ENCODE measurements around the gene EHHADH. TPM values are rescaled to one million over a fixed set of nuclear protein-coding genes. Genes with fewer than 3 reads are reported as not detected.
A peak's percentile ranks its signal among the peaks of the same experiment; 100 is the strongest.

EHHADH gene
- total and polyA plus RNA-seq, 9 of the 15 experiments (the other 6 are each of a cell fraction or from before 2014, with no cell fraction given): 3.6 to 6.4 (median 5.4) TPM

GRCh38 chr3:185280572-185281365 lies 26.9 kb upstream of the EHHADH start (continued):
- TF ChIP-seq FOXO4 (CRISPR knock-in tag; IDR thresholded peaks at IDR 0.05) (no peak), NUFIP1 (IDR thresholded peaks at IDR 0.05; ENCODE audit: partially characterized antibody) (no peak), BRD4 (IDR thresholded peaks at IDR 0.05) (no peak), POLR2B (IDR thresholded peaks at IDR 0.05; ENCODE audit: low read depth, partially characterized antibody) (no peak), NFE2 (IDR thresholded peaks at IDR 0.05; ENCODE audit: low read depth) (no peak), NCOR1 (IDR thresholded peaks at IDR 0.05) (0 out of 2 replicates have a peak, but pooled peaks have one; percentile 14), CCNT2 (IDR thresholded peaks at IDR 0.05; ENCODE audit: borderline replicate concordance, extremely low read depth, insufficient read length, low read depth, low read length) (no peak), ZFPM2 (CRISPR knock-in tag; IDR thresholded peaks at IDR 0.05) (no peak), HNRNPL (IDR thresholded peaks at IDR 0.05; ENCODE audit: low read depth, low read length) (no peak), SETDB1 (IDR thresholded peaks at IDR 0.05; ENCODE audit: low read length) (no peak), MYNN (IDR thresholded peaks at IDR 0.05) (no peak), MYNN (CRISPR knock-in tag; IDR thresholded peaks at IDR 0.05) (no peak), MIER1 (IDR thresholded peaks at IDR 0.05; ENCODE audit: low read depth) (no peak), ZNF668 (CRISPR knock-in tag; IDR thresholded peaks at IDR 0.05) (no peak), ZNF79 (CRISPR knock-in tag; IDR thresholded peaks at IDR 0.05; ENCODE audit: low read depth) (no peak), TCFL5 (CRISPR knock-in tag; conservative IDR thresholded peaks at IDR 0.05) (no peak), ZNF644 (tag; IDR thresholded peaks at IDR 0.05; ENCODE audit: low read depth) (no peak), ASH1L (IDR thresholded peaks at IDR 0.05; ENCODE audit: borderline replicate concordance, low read depth, partially characterized antibody) (no peak), ZNF24 (IDR thresholded peaks at IDR 0.05) (peak; percentile 89), TEAD2 (tag; IDR thresholded peaks at IDR 0.05) (no peak)
- TF ChIP-seq, protein P1, sequence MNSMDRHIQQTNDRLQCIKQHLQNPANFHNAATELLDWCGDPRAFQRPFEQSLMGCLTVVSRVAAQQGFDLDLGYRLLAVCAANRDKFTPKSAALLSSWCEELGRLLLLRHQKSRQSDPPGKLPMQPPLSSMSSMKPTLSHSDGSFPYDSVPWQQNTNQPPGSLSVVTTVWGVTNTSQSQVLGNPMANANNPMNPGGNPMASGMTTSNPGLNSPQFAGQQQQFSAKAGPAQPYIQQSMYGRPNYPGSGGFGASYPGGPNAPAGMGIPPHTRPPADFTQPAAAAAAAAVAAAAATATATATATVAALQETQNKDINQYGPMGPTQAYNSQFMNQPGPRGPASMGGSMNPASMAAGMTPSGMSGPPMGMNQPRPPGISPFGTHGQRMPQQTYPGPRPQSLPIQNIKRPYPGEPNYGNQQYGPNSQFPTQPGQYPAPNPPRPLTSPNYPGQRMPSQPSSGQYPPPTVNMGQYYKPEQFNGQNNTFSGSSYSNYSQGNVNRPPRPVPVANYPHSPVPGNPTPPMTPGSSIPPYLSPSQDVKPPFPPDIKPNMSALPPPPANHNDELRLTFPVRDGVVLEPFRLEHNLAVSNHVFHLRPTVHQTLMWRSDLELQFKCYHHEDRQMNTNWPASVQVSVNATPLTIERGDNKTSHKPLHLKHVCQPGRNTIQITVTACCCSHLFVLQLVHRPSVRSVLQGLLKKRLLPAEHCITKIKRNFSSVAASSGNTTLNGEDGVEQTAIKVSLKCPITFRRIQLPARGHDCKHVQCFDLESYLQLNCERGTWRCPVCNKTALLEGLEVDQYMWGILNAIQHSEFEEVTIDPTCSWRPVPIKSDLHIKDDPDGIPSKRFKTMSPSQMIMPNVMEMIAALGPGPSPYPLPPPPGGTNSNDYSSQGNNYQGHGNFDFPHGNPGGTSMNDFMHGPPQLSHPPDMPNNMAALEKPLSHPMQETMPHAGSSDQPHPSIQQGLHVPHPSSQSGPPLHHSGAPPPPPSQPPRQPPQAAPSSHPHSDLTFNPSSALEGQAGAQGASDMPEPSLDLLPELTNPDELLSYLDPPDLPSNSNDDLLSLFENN (IDR thresholded peaks at IDR 0.05; ENCODE audit: low read depth in 2 of 2, low read length in 2 of 2): no peak
- TF ChIP-seq, protein P2, sequence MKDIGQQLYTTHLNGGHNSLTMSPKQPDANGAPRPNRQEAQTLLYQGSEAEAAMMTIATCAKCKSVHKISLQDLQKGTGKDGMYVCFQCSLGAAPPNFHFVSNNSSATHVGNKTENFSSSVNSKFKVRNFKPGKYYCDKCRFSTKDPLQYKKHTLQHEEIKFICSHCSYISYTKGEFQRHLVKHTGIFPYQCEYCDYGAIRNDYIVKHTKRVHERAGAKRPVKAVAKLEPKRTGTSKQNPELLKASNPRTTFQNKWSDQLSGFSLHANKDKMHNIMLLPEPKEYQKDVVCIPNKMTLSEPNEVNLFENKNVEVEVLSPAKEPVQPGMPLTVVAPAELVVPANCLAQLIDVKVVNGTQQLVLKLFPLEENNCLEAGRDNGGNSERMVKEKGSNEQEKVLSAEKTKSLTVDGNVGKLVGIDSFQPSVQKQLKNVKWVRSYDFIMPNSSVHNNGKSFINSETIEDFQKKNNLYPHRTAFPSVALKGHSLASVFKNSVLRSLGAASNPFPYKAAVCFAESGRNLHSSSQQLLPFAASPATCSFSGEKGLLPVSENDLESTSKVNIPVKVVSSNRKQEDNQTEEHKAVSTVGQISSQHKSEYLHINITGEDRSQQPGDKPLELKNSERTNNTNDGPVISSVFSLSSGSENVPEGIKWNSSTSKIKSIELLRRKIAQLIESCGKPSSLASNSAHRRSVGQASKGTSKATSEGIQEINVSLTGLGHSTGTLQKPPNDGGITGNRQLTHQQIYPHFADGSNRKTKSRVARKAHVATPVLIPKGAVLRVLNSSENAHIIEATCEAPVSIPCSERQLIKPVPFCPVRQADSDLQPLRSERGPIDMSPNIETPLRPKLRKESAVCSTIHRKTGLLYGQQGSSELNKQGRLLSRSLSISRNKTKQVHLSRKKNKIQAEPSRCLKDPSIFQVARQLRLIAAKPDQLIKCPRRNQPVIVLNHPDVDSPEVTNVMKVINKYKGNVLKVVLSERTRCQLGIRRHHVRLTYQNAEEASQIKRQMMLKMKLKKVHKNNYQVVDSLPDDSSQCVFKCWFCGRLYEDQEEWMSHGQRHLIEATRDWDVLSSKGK (CRISPR knock-in tag; IDR thresholded peaks at IDR 0.05): no peak

Data from K562 (cell line).